OCI-LY3 (cell line): ENCODE results near the gene VWA3B.

Source experiments
- CTCF ChIP-seq: fragments of 200-600, 300-600 bp; sonication (generic); IDR thresholded peaks from 2 replicates; pipeline ENCODE4 v1.5.1; 2014; ENCODE audit warnings: antibody characterized with exemption, low read length, low read depth
- EZH2phosphoT487 ChIP-seq: fragments of 200-600 bp; shearing (Covaris generic); IDR thresholded peaks from 2 replicates; pipeline ENCODE4 v1.6.1; 2018; ENCODE audit warnings: antibody characterized with exemption, mixed run types, low read depth

DNA sequence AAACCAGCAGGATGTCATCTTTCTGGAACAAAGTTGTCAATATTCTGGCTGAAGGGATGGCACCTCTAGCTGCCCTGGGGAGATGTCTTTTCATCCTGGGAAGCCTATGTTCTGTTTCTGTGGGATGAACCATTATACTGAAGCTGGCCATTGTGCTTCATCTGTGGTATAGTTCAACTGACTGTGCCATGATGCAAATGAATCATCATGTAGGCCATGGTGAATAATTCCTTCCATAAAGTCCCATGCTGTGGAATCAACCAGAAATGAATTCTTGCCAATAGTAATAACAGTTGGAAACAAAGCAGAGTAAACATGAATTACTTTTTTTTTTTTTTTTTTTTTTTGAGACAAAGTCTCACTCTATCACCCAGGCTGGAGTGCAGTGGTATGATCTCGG lies 195.1 kb downstream of the VWA3B start:
- TF ChIP-seq CTCF (no peak), EZH2phosphoT487 (no peak)
